HepG2 (cell line): Measurements from ENCODE around the gene SYCP2L. TPM values are rescaled to one million over a fixed set of nuclear protein-coding genes. Genes with fewer than 3 reads are reported as not detected.
A peak's percentile ranks its signal among the peaks of the same experiment; 100 is the strongest.

ENCODE experiments used
- HCFC1 ChIP-seq: fragments of 150-350 bp; IDR thresholded peaks from 2 replicates; pipeline ENCODE4 v1.6.1; 2014; ENCODE audit warnings: low read depth, low read length
- JUNB ChIP-seq: sonication (generic); formaldehyde crosslinking; IDR thresholded peaks from 2 replicates; pipeline ENCODE4 v1.8.0; 2022; ENCODE audit warnings: missing genetic modification reagents, mild to moderate bottlenecking, borderline replicate concordance
- KIAA2018 ChIP-seq: sonication (generic); formaldehyde crosslinking; IDR thresholded peaks from 2 replicates; pipeline ENCODE4 v1.5.0; 2020; ENCODE audit warnings: mild to moderate bottlenecking, missing genetic modification reagents, borderline replicate concordance
- KLF6 ChIP-seq: IDR thresholded peaks from 2 replicates; pipeline ENCODE4 v1.8.0; 2016; ENCODE audit warnings: missing biosample characterization, missing genetic modification reagents
- NR2F1 ChIP-seq, 2 experiments: fragments of 450-650 bp in 1 of 2; formaldehyde crosslinking in 1 of 2; IDR thresholded peaks; 2 replicates each; pipeline versions ENCODE4 v1.5.0 to v1.6.1; 2016 to 2020; ENCODE audit warnings: mild to moderate bottlenecking in 1 of 2, missing compliant biosample characterization in 1 of 2, missing genetic modification reagents in 1 of 2, moderate library complexity in 1 of 2
- PBX3 ChIP-seq: sonication (generic); formaldehyde crosslinking; IDR thresholded peaks from 2 replicates; pipeline ENCODE4 v1.8.1; 2023; ENCODE audit warnings: missing genetic modification reagents, inconsistent platforms, borderline replicate concordance
- RARA ChIP-seq: IDR thresholded peaks from 2 replicates; pipeline ENCODE4 v1.6.1; 2016; ENCODE audit warnings: missing genetic modification reagents, missing compliant biosample characterization
- RFX1 ChIP-seq: fragments of 450-650 bp; IDR thresholded peaks from 2 replicates; pipeline ENCODE4 v1.6.1; 2017
- THYN1 ChIP-seq: sonication (generic); formaldehyde crosslinking; IDR thresholded peaks from 2 replicates; pipeline ENCODE4 v1.8.1; 2023; ENCODE audit warnings: low read depth, mild to moderate bottlenecking, moderate library complexity, missing genetic modification reagents, borderline replicate concordance
- ZFP37 ChIP-seq: sonication (generic); formaldehyde crosslinking; IDR thresholded peaks from 2 replicates; pipeline ENCODE4 v1.4.0; 2020; ENCODE audit warnings: missing genetic modification reagents, borderline replicate concordance
- ZNF33B ChIP-seq: sonication (generic); formaldehyde crosslinking; IDR thresholded peaks from 2 replicates; pipeline ENCODE4 v1.5.1; 2020; ENCODE audit warnings: mild to moderate bottlenecking, missing genetic modification reagents
- polyA plus RNA-seq, 8 experiments: library from polyadenylated mRNA; depleted of rRNA in 3 of 8; stranded (reverse) in 7 of 8; unstranded in 1 of 8; fragments of >200 nt; fragmentation: Illumina TruSeq in 4 of 8; extraction: Trizol in 4 of 8; gene quantifications; 2 replicates each; pipeline versions ENCODE4 v1.2.1 to v1.2.3, GENCODE V29; 2011 to 2016; ENCODE audit warnings: low read depth in 4 of 8, missing spikeins in 1 of 8, mixed read lengths in 1 of 8; ENCODE audit not compliant: insufficient read depth in 1 of 8
- total RNA-seq, 5 experiments: library from RNA; depleted of rRNA; stranded (reverse); fragments of >200 nt; fragmentation: Illumina TruSeq; extraction: Trizol; gene quantifications; 2 replicates each; pipeline ENCODE4 v1.2.3, GENCODE V29; 2016; ENCODE audit warnings: low read depth in 1 of 5
- TF ChIP-seq, protein P1 (sequence below): IDR thresholded peaks from 2 replicates; pipeline ENCODE4 v1.6.1; 2016; ENCODE audit warnings: mild to moderate bottlenecking, missing biosample characterization, missing genetic modification reagents
- TF ChIP-seq, protein P2 (sequence below): sonication (generic); formaldehyde crosslinking; IDR thresholded peaks from 2 replicates; pipeline ENCODE4 v1.4.0; 2020; ENCODE audit warnings: missing genetic modification reagents, borderline replicate concordance
- TF ChIP-seq, protein P3 (sequence below): sonication (generic); formaldehyde crosslinking; IDR thresholded peaks from 2 replicates; pipeline ENCODE4 v1.8.0; 2022; ENCODE audit warnings: mild to moderate bottlenecking, missing genetic modification reagents, borderline replicate concordance

Gene SYCP2L
- total and polyA plus RNA-seq, 2 of the 13 experiments (the other 11 are each of a cell fraction or from before 2014, with no cell fraction given): 0.22 to 0.54 TPM

- TF ChIP-seq KIAA2018 (CRISPR knock-in tag) (no peak), PBX3 (no peak), JUNB (CRISPR knock-in tag) (peak; percentile 62; the same call in 1 of the 2 replicates), KLF6 (CRISPR knock-in tag) (no peak), RARA (CRISPR knock-in tag) (peak; percentile 67), HCFC1 (no peak), RFX1 (no peak), NR2F1 (CRISPR knock-in tag; IDR thresholded peaks at IDR 0.05) (no peak), ZFP37 (no peak), THYN1 (CRISPR knock-in tag) (no peak), ZNF33B (CRISPR knock-in tag) (no peak)
- TF ChIP-seq, protein P1, sequence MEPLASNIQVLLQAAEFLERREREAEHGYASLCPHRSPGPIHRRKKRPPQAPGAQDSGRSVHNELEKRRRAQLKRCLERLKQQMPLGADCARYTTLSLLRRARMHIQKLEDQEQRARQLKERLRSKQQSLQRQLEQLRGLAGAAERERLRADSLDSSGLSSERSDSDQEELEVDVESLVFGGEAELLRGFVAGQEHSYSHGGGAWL: no peak
- TF ChIP-seq, protein P2, sequence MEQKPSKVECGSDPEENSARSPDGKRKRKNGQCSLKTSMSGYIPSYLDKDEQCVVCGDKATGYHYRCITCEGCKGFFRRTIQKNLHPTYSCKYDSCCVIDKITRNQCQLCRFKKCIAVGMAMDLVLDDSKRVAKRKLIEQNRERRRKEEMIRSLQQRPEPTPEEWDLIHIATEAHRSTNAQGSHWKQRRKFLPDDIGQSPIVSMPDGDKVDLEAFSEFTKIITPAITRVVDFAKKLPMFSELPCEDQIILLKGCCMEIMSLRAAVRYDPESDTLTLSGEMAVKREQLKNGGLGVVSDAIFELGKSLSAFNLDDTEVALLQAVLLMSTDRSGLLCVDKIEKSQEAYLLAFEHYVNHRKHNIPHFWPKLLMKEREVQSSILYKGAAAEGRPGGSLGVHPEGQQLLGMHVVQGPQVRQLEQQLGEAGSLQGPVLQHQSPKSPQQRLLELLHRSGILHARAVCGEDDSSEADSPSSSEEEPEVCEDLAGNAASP: 0 out of 2 replicates have a peak, but pooled peaks have one; percentile 47
- TF ChIP-seq, protein P3, sequence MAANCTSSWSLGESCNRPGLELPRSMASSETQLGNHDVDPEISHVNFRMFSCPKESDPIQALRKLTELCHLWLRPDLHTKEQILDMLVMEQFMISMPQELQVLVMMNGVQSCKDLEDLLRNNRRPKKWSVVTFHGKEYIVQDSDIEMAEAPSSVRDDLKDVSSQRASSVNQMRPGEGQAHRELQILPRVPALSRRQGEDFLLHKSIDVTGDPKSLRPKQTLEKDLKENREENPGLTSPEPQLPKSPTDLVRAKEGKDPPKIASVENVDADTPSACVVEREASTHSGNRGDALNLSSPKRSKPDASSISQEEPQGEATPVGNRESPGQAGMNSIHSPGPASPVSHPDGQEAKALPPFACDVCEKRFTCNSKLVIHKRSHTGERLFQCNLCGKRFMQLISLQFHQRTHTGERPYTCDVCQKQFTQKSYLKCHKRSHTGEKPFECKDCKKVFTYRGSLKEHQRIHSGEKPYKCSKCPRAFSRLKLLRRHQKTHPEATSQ (CRISPR knock-in tag): no peak
Measured at GRCh38 chr6:11007715-11008608, 121.1 kb downstream of the SYCP2L start (continued).
